ENCODE results near the gene SUGP2.

DNA sequence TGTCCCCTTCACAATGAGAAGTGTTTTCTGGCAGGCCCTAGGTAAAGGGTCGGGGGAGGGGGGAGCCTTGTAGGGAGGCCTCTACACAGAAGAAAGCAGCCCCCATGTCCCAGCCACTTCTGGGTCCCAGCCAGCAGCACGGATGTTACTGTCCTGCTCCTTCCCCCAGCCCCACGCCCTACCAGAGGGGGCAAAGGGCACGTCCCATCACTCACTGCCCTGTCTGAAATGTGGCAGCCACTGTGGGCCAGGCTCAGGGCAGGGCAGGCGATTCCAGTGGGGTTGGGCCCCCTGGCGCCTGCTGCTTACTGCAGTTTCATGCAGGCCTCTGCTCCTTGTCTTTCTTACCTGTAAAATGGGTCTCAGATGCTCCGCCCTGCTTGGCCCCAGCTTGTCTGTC, 24.4 kb upstream of the SUGP2 start:
- TF ChIP-seq POLR2A (IDR thresholded peaks at IDR 0.05; ENCODE audit: low read depth, low read length) (no peak), POLR2AphosphoS5 (IDR thresholded peaks at IDR 0.05; ENCODE audit: low read depth, low read length) (no peak), PAX5 (IDR thresholded peaks at IDR 0.05; ENCODE audit: insufficient read depth, low read length, severe bottlenecking) (no peak)

All from GM12891 (cell line).